Measurements from ENCODE around the gene USP48.

DNA sequence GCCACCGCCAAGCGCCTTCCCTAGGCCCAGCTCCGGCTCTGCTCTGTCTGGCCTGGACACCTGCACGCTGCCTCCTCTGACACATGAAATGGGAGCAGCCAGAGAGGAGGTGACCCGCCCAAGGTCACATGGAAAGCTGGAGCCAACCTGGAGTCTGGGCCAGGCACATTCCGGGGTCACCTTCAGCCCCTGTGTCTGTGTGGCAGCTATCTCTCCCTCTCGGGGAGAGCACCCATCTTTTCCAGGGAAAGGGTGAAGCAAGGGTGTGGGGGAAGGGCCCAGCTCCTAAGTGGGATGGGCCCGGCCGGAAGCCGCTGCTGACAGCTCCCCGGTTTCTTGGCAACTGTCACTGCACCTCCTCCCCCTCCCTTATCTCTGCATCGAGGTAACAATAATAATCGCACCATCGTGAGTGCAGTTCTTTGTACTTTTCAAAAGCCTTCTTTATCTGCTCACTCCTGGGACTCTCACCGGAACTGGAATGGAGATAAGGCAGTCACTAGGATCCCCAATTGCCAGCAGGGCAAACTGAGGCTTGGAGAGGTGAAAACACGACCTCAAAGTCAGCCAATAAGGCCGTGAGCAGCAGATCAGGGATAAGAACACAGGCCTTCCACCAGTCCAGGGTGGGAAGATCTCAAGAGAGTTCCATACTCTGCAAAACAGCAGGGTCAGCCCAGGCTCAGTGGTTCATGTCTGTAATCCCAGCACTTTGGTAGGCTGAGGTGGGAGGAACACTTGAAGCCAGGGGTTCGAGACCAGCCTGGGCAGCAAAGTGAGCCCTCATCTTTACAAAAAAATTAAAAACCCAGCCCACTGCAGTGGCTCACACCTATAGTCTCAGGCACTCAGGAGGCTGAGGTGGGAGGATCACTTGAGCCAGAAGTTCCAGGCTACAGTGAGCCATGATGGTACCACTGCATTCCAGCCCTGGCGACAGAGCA, 150.7 kb downstream of the USP48 start:
- no peak for TF ChIP-seq CTCF (IDR thresholded peaks at IDR 0.05)
- no peak for TF ChIP-seq POLR2A (IDR thresholded peaks at IDR 0.05)
